HG03280 (cell line): ENCODE data around the gene SYT13.
"Not testable (repeated sequence)": the region's sequence is repeated elsewhere in the genome, so short reads cannot be mapped to it uniquely, and the experiment has no call there.

Experiments used
- ATAC-seq: cut with Tn5 transposase; IDR thresholded peaks from one replicate; pipeline ENCODE4 v1.9.1; 2021; ENCODE audit warnings: mild to moderate bottlenecking, moderate library complexity; ENCODE audit not compliant: unreplicated experiment

The SYT13 gene

GRCh38 chr11:45250035-45250718 is 36.0 kb downstream of the SYT13 start:
- no peak for ATAC-seq

GRCh38 chr11:45249372-45249771 is 36.8 kb downstream of the SYT13 start:
- not testable (repeated sequence) for ATAC-seq

- ATAC-seq: no peak
These were observed 37.6 kb downstream of the SYT13 start for GRCh38 chr11:45248501-45249011.

- no peak for ATAC-seq
These were observed 38.7 kb downstream of the SYT13 start for GRCh38 chr11:45247433-45247832.

- no peak for ATAC-seq
These were observed 39.9 kb downstream of the SYT13 start for GRCh38 chr11:45246241-45246640.

- no peak for ATAC-seq
These were observed 40.7 kb downstream of the SYT13 start for GRCh38 chr11:45245218-45246045.

GRCh38 chr11:45243967-45244366 is 42.2 kb downstream of the SYT13 start:
- ATAC-seq: no peak

GRCh38 chr11:45239733-45240132 is 46.4 kb downstream of the SYT13 start:
- ATAC-seq: no peak

- no peak for ATAC-seq
These were observed 47.4 kb downstream of the SYT13 start for GRCh38 chr11:45238724-45239123.

- ATAC-seq: no peak
These were observed 48.3 kb downstream of the SYT13 start for GRCh38 chr11:45237711-45238315.

- no peak for ATAC-seq
These were observed 51.7 kb downstream of the SYT13 start for GRCh38 chr11:45234306-45235006.

GRCh38 chr11:45233804-45234170 is 52.4 kb downstream of the SYT13 start:
- no peak for ATAC-seq

GRCh38 chr11:45233121-45233803 is 52.9 kb downstream of the SYT13 start:
- ATAC-seq: no peak

- no peak for ATAC-seq
These were observed 53.6 kb downstream of the SYT13 start for GRCh38 chr11:45232341-45233080.

GRCh38 chr11:45229401-45230020 is 56.6 kb downstream of the SYT13 start:
- ATAC-seq: no peak

- no peak for ATAC-seq
These were observed 58.3 kb downstream of the SYT13 start for GRCh38 chr11:45227836-45228235.

GRCh38 chr11:45226901-45227300 is 59.2 kb downstream of the SYT13 start:
- ATAC-seq: no peak

- ATAC-seq: no peak
These were observed 59.9 kb downstream of the SYT13 start for GRCh38 chr11:45225961-45226871.
